Islet precursor cell (in vitro differentiated cells): ENCODE data around the gene TRIM44.
"Not testable (repeated sequence)": the region's sequence is repeated elsewhere in the genome, so short reads cannot be mapped to it uniquely, and the experiment has no call there.

ENCODE experiments used
- DNase-seq: peaks from one replicate; pipeline ENCODE4 v3.0.0-alpha.2; 2018

The TRIM44 gene

GRCh38 chr11:35825386-35825785, 162.8 kb downstream of the TRIM44 start:
- peak; percentile 7 for DNase-seq

DNA sequence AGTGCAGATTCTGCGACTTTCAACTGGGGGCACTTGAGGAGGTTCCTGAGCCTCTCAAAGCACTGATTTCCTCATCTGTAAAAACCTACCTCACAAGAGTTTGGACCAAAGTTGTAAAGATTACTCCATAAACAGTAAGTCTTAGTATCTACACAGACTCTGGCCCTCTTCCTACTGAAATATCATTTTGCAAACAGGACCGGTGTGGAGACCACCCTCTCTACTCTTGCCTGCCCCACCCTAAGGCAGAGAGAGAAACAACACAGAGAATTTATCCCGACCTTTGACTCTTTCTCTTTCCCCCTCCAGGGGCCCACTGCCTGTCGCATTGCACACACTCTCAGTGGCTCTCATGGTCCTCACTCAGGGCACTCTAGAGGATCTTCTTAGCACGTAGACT, 163.4 kb downstream of the TRIM44 start:
- peak; percentile 11 for DNase-seq

DNA sequence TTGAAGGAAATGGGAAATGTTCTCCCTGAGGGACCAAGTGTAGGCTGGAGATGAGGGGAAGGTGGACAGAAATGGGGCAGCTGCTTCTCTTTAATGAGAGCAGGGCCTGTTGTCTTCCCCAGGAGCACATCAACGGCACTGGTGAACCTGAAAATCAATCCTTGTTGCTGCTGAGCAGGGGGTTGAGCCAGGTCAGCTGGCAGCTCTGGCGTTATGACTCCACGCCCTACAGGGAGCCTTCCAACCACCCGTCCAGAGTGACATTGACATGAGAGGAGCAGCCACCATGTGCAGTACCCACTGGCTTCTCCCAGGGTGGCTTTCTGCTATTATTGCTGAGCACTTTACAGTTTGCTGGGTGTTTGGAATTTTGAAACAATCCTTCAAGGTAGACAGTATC, 164.4 kb downstream of the TRIM44 start:
- peak; percentile 36 for DNase-seq

DNA sequence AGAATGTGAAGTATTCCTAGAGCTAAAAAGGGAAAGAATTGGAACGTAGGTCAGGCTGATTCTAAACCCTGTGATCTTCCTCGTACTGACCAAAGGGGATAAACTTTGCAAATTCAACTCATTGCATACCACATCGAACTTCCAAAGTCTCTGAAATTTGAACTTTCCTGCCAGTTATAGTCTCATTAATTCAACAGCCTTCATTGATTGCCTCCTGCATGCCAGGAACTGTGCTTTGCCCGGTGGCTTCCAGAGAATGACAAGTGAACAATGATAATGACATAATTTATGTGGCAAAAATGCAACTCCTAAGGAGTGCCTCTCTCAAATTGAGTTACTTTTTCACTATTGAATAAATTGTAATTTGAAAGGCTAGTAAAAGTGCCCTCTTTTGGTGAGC, 173.6 kb downstream of the TRIM44 start:
- DNase-seq = peak; percentile 4

DNA sequence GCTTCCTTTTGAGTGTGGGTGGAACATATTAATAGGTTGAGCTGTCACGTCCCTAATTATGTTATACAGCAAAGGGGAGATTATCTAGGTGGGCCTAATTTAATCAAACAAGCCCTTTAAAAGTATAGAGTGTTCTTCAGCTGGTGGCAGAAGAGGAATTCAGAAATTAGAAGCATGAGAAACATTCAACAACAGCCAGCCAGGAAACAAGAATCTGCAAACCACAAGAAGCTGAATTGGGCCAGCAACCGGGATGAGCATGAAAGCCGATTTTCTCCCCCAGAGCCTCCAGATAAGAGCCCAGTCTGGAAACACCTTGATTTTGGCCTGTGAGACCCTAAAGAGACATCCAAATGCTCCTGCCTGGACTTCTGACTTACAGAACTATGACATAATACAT, 175.5 kb downstream of the TRIM44 start:
- DNase-seq = peak; percentile 10

- DNase-seq = not testable (repeated sequence)
Measured at GRCh38 chr11:35838697-35839367, 176.3 kb downstream of the TRIM44 start.

GRCh38 chr11:35839368-35840161, 177.0 kb downstream of the TRIM44 start:
- peak; percentile 8 for DNase-seq

DNA sequence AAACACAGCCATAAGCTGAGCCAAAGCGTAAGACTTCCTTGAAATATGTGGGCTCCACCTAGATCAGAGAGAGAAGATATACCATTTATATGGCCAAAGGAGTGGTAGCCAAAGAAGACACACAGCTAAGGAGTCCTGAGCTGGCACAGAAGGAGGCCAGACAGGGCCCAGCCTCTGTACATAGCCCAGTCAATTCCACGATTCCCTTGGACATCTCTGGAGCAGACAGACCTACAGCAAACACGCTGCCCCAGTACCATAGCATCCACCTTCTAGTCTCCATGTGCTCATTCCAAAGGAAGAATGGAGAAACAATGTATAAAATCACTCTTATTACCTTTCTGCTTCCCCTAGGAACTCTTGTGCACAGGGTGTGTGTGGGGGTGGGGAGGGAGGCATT, 179.2 kb downstream of the TRIM44 start:
- peak; percentile 8 for DNase-seq

DNA sequence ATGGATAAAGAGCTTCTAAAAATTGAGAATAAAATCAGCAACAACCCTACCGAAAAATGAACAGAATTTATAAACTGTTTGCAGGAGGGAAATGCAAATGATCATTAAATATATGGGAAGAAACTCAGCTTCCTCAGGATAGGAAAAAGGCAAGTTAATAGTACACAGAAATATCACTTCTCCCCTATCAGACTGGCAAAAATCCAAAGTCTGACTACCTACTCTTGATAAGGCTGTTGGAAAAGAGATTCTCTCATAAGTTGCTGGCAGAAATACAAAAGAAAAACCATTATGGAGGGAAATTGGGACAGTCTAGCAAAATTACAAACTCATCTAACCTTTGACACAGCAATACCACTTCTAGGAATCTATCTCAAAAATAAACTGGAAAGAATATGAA, 180.4 kb downstream of the TRIM44 start:
- no peak for DNase-seq

GRCh38 chr11:35844579-35844978, 182.0 kb downstream of the TRIM44 start:
- DNase-seq = no peak

- peak; percentile 7 for DNase-seq
Measured at GRCh38 chr11:35845860-35846259, 183.3 kb downstream of the TRIM44 start.

DNA sequence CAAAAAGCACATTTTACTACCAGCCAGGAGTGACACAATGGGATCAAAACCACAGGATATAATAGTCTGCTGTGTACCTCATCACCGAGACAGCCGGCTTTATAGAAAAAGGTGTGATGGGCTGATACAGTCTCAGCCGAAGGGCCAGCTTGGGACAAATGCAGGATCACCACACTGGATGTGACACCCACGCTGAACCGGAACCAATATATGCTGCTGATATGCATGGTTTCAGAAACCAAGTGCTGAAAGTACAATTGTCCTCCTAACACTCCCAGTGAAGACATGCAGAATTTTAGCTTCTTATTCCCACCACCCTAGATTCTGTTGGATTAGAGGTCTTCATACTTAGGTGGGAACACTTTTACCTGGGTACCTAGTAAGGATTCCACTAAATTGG, 184.3 kb downstream of the TRIM44 start:
- DNase-seq = peak; percentile 13

DNA sequence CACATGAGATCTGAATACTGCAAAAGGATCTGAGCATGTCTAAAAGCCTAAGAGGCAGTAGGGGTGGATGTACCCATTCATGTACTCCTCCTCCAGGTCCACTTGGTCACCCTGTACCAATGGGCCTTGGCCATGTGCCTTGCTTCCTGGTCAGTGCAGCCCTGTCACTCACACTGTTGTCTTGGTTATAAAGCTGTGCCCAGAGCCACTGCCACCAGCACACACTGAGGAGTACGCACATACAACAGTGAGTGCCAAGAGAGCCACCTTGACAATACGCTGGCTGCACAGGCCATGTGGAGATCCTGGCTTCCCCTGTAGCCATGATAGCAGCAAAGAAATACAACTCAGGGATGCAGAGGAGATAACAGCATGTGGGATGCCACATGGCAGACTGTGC, 184.9 kb downstream of the TRIM44 start:
- DNase-seq = peak; percentile 37

- DNase-seq = peak; percentile 7
Measured at GRCh38 chr11:35848616-35849015, 186.0 kb downstream of the TRIM44 start.

DNA sequence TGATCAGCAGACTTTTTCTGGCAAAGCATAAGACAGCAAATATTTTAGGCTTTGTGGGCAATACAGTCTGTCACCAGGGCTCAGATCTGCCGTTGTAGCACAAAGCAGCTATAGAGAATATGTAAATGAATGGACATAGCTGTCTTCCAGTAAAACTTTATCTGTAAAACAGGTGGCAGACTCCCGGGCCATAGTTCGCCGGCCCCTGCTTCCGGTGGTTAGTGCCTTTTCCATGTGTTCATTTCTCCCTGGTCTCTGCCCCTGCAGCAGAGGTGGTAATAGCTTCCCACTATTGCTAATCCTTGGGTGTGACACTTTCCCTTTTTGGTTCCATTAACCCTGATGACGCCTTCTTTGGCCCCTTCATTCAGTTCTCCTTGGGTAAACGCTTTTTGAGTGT, 187.6 kb downstream of the TRIM44 start:
- no peak for DNase-seq

- DNase-seq = peak; percentile 29
Measured at GRCh38 chr11:35851342-35851741, 188.8 kb downstream of the TRIM44 start.

GRCh38 chr11:35852056-35852455, 189.5 kb downstream of the TRIM44 start:
- peak; percentile 32 for DNase-seq

- DNase-seq = no peak
Measured at GRCh38 chr11:35853971-35854370, 191.4 kb downstream of the TRIM44 start.

- no peak for DNase-seq
Measured at GRCh38 chr11:35855671-35856070, 193.1 kb downstream of the TRIM44 start.

DNA sequence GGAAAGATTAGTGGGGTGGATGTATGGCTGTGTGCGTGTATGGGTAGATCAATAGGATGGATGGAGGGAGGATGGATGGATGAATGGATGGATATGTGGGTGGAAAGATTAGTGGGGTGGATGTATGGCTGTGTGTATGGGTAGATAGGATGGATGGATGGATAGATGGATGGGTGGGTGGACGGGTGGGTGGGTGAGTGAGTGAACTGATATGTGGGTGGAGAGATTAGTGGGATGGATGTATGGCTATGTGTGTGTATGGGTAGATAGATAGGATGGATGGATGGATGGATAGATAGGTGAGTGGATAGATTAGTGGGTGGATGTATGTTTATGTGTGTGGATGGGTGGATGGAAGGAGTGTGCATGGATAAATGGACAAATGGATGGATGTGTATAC, 193.7 kb downstream of the TRIM44 start:
- DNase-seq = no peak

GRCh38 chr11:35856756-35857155, 194.2 kb downstream of the TRIM44 start:
- no peak for DNase-seq

DNA sequence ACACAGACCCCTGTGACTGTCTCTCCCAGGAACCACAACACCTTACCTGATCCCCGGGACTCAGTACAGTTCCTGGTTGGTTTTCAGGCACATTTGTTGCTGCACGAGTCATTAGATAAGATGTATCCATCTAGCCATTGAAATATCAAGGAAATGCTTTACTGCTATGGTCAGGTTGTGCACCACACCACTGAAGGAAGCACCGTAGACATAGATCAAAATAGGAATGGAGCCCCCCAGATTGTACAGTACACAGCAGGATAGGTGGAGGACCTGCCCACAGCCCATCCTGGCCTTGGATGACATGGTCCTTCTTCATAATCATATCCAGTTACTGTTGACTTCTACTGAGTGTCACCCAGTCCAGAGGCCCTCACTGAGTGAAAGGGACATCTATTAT, 195.3 kb downstream of the TRIM44 start:
- DNase-seq = no peak

DNA sequence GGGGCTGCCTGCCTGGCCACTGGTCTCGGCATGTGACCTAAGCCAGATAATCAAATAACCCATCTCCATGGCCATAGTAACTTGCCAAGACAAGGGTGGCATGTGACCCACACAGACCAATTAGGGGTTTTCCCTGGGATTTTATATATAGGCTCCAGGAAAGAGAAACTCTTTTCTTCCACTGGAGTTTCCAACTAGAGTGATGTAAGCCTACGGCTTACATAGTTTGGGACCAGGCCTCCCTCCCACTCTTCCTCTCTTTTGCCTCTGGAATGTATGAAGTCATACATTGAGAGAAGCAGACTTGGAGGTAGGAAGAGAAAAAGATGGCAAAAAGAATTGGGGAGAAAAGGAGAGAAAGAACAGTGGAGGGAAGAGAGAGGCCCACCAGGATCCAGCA, 196.7 kb downstream of the TRIM44 start:
- DNase-seq = no peak

- not testable (repeated sequence) for DNase-seq
Measured at GRCh38 chr11:35860194-35860593, 197.6 kb downstream of the TRIM44 start.

GRCh38 chr11:35861191-35861590, 198.6 kb downstream of the TRIM44 start:
- DNase-seq = no peak
